ENCODE results near the gene SLC38A8. TPM values are rescaled to one million over a fixed set of nuclear protein-coding genes. Genes with fewer than 3 reads are reported as not detected.

The SLC38A8 gene
- total RNA-seq, 1 donor from 2014 or later: not detected

DNA sequence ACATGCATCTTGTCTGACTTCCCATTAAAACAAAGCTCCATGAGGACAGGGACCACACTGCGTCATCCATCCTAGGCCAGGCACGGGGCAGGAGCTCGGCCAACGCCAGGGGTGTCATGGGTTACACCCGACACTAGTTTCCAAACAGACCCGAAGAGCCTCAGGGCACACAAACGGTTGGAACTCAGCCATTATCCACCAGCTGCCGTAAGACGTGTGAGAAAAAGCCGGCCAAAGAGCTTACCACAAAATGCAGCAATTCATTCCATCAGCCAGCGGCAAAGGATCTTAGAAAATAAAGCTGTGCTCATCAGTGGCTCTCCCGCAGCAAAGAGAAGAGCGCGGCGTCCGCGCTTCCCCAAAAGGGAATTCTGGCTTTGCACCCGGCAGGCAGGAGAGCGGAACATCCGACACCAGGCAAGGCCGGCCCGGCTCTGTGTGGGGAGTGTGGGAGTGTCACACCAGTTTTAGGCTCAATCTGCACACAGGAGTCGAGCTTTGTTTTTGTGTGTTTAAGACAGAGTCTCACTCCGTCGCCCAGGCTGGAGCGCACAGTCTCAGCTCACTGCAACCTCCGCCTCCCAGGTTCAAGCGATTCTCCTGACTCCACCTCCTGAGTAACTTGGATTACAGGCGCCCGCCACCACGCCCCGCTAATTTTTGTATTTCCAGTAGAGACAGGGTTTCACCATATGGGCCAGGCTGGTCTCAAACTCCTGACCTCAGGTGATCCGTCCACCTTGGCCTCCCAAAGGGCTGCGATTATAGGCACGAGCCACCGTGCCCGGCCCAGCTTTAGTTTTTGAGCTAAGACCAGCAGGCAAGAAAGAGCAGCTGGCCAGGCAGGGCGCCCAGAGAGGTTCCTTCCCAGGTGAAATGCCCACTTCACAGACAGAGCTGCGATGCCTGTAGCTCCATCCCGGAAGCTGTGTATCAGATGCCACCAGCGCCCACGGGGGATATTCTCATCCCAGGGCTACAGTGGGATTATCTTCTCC lies 1.5 kb downstream of the SLC38A8 start:
- H3K27me3 Mint-ChIP-seq: peaks cover 18% of the 10 kb centered on the region
- H3K4me1 Mint-ChIP-seq (ENCODE audit: unreplicated experiment): peaks cover 28% of the 10 kb centered on the region
- H3K9me3 Mint-ChIP-seq: peaks cover under 1% of the 10 kb centered on the region
- H3K4me3 Mint-ChIP-seq: no peak overlapping the region
- no peaks in the 10 kb centered on the region for H3K36me3 Mint-ChIP-seq
- H3K27ac Mint-ChIP-seq: no peak overlapping the region
- TF ChIP-seq, protein P1, sequence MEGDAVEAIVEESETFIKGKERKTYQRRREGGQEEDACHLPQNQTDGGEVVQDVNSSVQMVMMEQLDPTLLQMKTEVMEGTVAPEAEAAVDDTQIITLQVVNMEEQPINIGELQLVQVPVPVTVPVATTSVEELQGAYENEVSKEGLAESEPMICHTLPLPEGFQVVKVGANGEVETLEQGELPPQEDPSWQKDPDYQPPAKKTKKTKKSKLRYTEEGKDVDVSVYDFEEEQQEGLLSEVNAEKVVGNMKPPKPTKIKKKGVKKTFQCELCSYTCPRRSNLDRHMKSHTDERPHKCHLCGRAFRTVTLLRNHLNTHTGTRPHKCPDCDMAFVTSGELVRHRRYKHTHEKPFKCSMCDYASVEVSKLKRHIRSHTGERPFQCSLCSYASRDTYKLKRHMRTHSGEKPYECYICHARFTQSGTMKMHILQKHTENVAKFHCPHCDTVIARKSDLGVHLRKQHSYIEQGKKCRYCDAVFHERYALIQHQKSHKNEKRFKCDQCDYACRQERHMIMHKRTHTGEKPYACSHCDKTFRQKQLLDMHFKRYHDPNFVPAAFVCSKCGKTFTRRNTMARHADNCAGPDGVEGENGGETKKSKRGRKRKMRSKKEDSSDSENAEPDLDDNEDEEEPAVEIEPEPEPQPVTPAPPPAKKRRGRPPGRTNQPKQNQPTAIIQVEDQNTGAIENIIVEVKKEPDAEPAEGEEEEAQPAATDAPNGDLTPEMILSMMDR (conservative IDR thresholded peaks at IDR 0.05): no peak
- no peak for DNase-seq (ENCODE audit: extremely low spot score, unreplicated experiment)

DNA sequence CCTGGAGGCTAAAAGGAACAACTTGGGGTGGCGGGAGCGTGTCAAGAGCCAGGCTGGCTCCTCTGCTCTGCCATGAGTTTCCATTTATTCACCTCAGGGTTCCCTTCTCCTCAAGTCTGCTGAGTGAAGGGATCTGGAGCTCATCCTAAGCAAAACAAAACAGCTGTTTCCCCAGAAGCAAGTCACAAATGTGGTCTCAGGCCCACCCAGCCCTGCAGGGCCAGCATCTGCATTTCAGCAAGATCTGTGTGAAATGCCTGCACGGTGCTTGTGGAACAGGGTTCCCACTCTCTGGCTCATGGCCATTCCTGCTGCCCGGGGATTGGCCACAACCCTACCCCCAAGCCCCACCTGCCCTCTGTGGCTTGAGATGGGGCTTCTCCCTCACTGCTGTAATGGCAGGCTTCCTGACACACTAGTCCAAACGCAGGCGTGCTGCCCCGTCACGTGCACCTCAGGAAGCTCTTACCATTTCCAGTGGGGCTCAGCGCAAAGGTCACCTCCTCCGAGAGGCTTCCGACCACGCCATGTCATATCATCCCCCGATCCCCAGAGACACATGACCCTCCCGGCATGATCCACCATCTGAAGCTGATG lies 2.3 kb downstream of the SLC38A8 start:
- DNase-seq (ENCODE audit: extremely low spot score, unreplicated experiment): no peak
- Mint-ChIP-seq H3K4me3 (no peak overlapping the region), H3K27me3 (peaks cover 18% of the 10 kb centered on the region), H3K9me3 (peaks cover 5% of the 10 kb centered on the region), H3K4me1 (ENCODE audit: unreplicated experiment) (peaks cover 28% of the 10 kb centered on the region), H3K27ac (no peak overlapping the region), H3K36me3 (no peaks in the 10 kb centered on the region)
- TF ChIP-seq, protein P1 (conservative IDR thresholded peaks at IDR 0.05): no peak

DNA sequence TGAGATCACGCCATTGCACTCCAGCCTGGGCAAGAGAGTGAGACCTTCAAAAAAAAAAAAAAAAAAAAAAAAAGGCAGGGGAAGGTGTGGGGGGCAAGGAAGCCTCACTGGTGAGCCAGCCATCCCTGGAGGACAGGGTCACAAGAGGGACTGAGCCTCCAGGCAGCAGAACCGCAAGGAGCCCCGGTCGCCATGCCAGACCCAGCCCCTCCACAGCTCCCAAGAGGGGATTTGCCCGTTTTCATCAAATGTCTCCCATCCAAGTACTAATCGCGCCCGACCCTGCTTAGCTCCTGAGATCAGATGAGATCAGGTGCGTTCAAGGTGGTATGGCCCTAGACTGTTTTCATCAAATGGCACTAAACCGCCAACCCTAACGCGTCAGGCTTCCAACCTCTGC lies 2.9 kb downstream of the SLC38A8 start:
- H3K4me1 Mint-ChIP-seq (ENCODE audit: unreplicated experiment): peaks cover 28% of the 10 kb centered on the region
- DNase-seq (ENCODE audit: extremely low spot score, unreplicated experiment): no peak
- TF ChIP-seq, protein P1 (conservative IDR thresholded peaks at IDR 0.05): no peak
- H3K27me3 Mint-ChIP-seq: peaks cover 18% of the 10 kb centered on the region
- no peak overlapping the region for H3K4me3 Mint-ChIP-seq
- peaks cover 5% of the 10 kb centered on the region for H3K9me3 Mint-ChIP-seq
- no peaks in the 10 kb centered on the region for H3K36me3 Mint-ChIP-seq
- H3K27ac Mint-ChIP-seq: no peak overlapping the region

DNA sequence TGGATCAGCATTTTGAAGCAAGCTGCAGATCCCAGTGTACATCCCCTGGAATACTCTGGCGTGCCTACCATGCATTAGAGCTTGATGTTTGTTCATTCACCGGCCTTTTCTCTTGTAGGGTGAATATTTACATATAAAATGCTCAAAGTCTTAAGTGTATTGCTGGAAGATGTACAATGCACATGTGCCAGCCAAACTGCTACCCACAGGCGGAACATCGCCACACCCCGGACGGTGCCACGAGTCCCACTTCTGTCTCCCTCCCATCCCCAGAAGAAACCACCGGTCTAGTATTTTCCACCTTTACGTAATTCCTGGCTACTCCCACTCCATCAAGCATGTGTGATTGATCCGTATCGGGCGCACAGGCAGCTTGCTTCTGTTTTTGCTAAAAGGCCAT lies 4.1 kb downstream of the SLC38A8 start:
- Mint-ChIP-seq H3K27ac (no peak overlapping the region), H3K9me3 (peaks cover 5% of the 10 kb centered on the region), H3K36me3 (no peaks in the 10 kb centered on the region), H3K27me3 (peaks cover 14% of the 10 kb centered on the region), H3K4me3 (no peak overlapping the region), H3K4me1 (ENCODE audit: unreplicated experiment) (peaks cover 17% of the 10 kb centered on the region)
- no peak for DNase-seq (ENCODE audit: extremely low spot score, unreplicated experiment)
- TF ChIP-seq, protein P1 (conservative IDR thresholded peaks at IDR 0.05): no peak

DNA sequence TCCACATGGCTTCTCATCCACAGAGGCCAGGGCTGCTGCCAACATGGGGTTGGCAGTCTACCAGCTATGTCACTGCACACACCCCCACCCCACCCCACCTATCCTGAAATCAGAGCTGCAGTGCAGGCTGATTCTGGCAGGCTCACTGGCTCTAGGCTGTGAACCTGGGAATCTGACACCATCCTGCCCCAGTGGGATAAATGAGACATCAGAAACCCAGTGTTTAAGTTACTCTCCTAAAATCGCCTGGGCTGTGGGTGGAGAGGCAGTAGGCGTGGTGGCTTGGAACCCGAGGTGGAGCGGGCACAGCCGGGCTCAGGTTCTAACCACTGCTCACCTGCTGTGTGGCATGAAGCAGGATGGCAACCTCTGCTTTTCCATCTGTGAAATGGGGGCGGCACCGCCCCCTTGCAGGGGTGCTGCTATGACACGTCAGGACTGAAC lies 5.6 kb downstream of the SLC38A8 start:
- no peaks in the 10 kb centered on the region for H3K36me3 Mint-ChIP-seq
- H3K27ac Mint-ChIP-seq: no peak overlapping the region
- H3K9me3 Mint-ChIP-seq: peaks cover 5% of the 10 kb centered on the region
- H3K27me3 Mint-ChIP-seq: peaks cover 8% of the 10 kb centered on the region
- TF ChIP-seq, protein P1 (conservative IDR thresholded peaks at IDR 0.05): no peak
- DNase-seq (ENCODE audit: extremely low spot score, unreplicated experiment): no peak
- no peak overlapping the region for H3K4me3 Mint-ChIP-seq
- H3K4me1 Mint-ChIP-seq (ENCODE audit: unreplicated experiment): peaks cover 11% of the 10 kb centered on the region
